GM21825 (cell line): ENCODE measurements around the gene FAM120B.

Source experiments
- ATAC-seq: cut with Tn5 transposase; IDR thresholded peaks from one replicate; pipeline ENCODE4 v1.9.1; 2021; ENCODE audit warnings: mild to moderate bottlenecking, moderate library complexity; ENCODE audit not compliant: unreplicated experiment

FAM120B gene

DNA sequence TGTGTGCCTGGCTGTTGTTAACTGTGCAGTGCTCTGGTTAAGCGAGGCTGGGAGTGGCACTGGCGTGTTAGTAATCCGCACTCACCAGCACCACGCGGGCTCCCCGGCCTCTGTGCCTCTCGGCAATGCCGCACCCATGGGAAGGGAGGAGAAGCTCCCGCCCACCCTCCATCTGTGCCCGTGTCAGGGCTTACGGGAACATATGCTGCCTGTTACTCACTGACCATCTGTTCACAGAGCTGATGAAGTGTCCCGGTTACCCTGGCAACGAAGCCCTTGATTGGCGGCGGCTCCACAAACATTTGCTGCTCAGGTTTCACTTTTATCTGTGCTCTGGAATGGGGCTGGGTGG lies 131.8 kb downstream of the FAM120B start:
- ATAC-seq, result peak; percentile 97

DNA sequence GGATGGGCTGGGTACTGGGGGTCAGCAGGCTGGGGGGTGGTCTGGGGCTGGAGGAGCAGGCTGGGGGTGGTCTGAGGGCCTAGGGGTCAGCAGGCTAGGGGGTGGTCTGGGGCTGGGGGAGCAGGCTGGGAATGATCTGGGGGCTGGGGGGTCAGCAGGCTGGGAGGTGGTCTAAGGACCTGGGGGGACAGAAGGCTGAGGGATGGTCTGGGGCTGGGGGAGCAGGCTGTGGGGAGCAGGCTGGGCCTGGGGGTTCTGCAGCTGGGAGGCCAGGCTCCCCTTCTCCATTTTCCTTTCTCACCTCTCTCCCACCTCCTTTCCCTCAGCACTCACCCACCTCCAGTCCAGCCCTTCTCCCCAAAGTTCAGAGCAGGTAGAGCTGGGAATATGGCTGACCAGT lies 132.3 kb downstream of the FAM120B start:
- ATAC-seq, result no peak

- no peak for ATAC-seq
Measured at GRCh38 chr6:170439366-170440361, 133.1 kb downstream of the FAM120B start.

DNA sequence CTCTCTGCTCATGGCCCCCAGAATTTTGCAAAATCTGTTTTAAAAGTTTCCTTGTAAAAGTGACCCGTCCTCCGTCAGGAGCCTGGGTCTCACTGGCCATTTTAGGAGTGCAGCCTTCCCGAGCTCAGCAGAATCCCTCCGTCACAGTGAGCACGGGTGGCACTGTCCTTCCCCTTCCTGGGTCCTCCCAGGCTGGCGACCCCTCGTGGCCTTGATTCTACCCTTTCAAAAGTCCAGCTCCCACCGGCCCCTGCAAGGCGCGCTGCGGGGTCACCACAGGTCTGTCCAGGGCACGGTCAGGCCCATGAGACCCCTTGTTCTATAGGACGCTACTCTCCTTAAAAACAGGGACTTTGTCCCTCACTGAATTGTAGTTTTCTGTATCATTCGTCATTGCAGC lies 133.9 kb downstream of the FAM120B start:
- no peak for ATAC-seq

- no peak for ATAC-seq
Measured at GRCh38 chr6:170441316-170441715, 134.8 kb downstream of the FAM120B start.

DNA sequence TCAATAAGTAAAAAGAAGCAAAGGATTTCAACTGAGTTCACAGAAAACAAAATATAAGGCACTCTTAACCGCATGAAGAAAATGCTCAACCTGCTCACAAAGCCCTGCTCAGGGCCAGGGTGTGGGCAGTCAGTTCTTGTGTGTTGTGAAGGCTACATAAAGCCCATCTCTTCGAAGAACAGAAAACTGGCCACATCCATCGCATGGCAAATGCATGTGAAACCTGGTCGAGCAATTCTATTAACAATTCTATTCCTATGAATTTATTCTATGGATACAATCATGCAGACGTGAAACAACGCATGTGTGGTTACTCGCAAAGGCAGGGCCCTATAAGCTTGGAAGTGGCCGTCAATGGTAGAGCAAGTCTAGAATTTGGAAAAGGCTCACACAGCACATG lies 136.0 kb downstream of the FAM120B start:
- no peak for ATAC-seq

DNA sequence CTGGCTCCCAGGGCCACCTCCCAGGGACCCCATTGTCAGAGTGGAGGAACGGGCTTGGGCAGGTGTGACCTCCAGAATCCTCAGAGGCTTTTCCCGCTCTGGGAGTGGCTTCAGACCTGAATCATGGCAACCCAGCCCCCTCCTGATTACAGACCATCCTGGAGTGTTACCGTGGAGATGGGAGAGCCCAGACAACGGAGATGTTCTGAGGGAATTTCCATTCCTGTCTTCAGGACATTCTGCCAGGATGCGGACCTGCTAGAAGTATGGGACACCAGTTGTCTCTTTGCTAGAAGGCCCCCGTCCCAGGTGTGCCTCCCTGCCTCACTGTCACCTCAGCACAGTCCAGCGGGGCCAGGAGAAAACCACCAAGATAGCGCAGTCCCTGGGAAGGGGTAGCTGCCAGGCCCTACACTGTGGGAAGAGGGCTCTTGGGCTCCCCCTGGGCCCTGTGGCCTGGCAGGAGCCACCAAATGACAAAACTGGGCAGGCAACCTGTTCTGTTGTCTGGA lies 136.6 kb downstream of the FAM120B start:
- no peak for ATAC-seq

- ATAC-seq, result no peak
Measured at GRCh38 chr6:170444056-170444591, 137.6 kb downstream of the FAM120B start.

- no peak for ATAC-seq
Measured at GRCh38 chr6:170444811-170445211, 138.3 kb downstream of the FAM120B start.

GRCh38 chr6:170445487-170445886 lies 138.9 kb downstream of the FAM120B start:
- no peak for ATAC-seq

DNA sequence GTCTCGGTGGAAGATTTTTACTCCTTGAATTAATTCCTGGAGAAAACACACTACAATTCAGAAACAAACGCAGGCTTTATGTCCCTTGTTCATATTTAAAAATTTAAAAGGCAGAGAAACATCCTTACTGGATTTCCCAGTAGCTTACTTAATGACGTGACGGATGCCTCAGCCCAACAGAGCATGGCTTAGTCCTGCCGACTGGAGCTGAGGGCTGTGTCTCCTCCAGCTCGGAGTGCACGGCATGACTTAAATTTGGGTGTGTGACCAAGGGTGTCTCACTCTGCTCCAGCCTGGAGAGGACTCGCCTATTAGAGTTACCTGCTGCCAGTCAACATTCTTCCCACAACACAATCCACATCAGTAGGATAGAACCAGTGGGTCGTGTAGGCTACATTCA lies 139.4 kb downstream of the FAM120B start:
- ATAC-seq, result no peak

DNA sequence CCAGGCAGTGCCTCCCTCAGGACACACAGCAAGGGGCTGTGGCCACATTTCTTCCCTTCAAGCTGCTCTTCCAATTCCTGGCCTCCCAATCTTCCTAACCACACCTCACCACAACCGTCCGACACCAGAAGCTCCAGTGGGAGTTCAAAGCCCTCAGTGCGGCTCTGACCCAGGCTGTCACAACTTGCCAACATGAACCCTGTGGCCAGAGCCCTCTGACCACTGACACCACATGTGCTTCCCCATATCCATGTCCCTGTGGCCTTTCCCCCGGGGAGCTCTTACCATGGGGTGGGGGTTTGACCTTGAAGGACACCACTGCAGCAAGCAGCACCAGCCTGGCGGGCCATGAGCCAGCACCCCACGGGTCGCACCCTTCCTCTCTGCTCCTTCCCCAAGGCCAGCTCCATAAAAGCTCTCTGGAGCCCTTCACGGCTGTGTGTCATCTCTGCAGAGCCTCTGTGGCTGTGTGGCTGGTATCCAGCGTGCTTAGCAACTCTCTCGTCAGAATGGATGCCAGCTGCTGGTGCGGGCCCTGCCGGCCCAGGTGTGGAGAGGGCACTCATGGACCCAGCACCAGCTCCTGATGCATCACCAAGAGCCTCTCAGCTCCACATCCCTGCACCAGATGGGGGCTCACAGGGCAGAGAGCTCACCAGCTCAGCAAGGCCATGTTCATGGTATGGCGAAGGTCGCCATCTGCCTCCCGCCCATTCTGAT lies 140.4 kb downstream of the FAM120B start:
- ATAC-seq, result no peak

- ATAC-seq, result no peak
Measured at GRCh38 chr6:170447561-170447930, 141.0 kb downstream of the FAM120B start.

DNA sequence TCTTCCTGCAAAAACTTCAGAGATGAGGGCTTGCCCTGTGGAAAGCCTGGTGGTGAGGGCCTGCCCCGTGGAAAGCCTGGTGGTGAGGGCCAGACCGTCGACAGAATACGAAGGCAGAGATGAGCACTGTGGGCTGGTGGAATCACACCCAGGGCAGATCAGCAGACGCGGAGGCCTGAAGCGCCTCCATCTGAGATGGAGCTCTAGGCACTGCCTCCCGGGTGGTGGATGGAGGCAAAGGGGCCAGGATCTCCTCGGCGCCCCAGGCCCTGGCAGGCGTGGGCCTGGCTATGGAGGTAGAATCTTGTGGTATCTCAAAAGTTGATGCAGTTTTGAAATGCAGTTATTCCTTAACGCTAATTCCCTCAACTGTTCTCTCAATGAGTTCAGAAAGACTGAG lies 141.8 kb downstream of the FAM120B start:
- no peak for ATAC-seq

- ATAC-seq, result no peak
Measured at GRCh38 chr6:170448751-170449630, 142.4 kb downstream of the FAM120B start.

DNA sequence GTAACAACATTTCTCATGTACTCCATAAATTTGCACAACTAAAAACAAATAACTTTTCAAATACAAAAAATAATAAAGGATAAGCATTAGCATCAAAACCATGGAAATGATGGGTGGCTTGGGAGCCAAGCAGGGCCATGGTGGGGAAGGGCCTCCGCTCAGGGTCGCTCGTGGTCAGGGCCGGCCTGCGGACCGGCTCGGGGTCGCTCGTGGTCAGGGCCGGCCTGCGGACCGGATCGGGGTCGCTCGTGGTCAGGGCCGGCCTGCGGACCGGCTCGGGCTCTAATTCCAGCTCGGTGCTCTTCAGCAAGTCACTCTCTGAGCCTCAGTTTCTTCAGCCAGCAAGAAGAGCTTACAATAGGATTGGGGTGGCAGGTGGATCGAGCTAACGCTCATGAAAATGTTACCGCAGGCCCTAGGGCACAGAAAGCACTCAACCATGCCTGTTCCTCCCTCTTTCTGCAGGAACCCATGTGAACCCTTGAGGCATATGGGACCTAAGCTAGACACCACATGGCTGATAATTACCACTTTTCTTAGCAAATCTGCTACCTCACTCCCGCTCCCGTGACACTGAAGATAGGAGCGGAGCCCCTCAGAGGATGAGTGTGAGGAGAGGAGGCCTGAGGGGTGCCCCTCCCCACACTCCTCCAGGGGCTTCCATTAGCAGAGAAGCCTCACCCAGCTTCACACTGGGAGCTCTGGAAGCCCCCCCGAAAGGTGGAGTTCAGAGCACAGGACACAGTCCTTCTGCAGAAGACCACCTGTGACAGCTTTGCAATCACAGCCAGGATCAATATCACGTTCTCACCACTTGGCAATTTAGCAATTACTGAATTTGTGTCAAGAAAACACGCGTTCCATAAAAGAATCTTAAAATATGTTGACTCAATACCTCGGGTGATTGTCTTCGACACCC lies 143.5 kb downstream of the FAM120B start:
- no peak for ATAC-seq

DNA sequence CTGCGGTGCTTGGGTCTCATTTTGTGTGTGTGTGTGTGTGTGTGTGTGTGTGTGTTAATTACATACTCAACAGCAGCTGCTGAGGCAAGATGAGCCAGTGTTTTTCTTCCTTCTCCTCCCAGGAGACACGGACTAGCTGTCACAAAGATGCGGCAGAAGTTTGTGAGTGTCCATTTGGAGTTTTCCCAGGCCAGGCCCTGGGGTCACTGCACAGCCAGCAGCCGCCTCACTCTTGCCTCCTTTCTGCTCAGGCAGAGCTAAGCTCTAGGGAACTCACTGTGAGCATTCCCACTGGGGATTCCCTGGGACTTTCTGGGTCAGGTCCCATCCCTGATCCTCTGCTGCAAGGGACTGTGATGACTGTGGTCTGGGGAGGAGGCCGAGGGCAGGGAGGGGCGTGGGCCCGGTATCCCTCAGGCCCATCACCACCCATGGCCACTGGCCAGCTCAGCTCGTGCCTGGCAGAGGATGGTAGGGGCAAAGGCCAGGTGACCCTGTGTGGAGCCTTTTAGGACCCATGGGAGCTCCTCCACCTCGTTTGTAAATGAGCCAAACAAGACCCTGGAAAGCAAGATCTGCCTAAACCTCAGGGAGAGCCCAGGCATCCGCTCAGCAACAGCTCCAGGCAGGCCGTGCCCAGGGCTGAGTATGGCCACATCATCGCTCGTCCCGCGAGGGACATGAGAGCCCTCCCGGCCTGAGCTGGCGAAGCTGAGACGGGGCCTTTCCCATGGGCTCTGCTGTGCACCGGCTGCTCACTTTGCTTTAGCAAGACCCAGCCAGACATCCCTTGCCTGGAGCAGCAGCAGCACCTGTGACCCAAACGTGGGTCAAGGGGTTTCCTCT lies 144.6 kb downstream of the FAM120B start:
- no peak for ATAC-seq

DNA sequence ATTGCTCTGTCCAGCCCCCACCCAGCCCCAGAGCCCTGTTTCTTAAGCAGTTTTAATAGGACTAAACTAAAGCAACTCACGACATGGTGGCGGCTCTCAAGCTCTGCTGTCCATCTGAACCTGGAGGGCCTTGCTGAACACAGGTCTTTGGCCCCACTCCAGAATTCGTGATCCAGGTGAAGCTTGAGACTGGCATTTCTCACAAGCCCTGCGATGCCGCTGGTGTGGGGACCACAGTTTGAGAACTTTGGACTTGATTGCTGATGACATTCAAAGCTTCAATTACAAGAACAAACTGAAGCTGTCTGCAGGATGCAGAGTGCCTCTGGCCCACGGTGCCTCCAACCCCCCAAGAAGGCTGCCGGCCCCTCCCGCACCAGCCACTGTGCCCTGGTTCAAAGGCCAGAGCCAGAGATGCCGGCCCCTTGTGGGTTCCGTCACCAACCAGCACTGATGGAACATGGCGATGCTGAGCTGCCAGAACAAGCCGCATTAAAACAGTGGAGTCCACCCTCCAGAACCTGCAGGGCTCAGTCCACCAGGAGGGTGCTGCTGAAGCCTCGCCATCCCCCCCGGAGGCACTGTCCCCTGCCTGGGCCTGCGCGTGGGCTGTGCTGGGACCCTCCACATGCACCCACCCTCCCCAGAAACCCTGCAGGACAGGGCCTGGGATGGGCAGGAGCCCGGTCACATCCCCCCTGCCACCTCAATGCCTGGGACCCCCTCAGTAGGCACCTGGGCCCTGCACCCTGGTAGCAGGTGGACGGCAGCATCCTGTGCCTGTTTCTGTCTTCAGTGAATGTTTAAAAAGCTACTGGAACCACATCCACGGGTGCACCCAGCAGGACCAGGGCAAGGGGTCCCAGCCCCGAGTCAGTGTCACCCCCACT lies 145.4 kb downstream of the FAM120B start:
- no peak for ATAC-seq
